Uterus (tissue), 2 donors: Measurements from ENCODE around the gene HECTD3.

Source experiments
- CTCF ChIP-seq, 4 experiments: fragments of 200-600 bp in 2 of 4; fragments of 450-650 bp in 2 of 4; sonication (generic) in 2 of 4; IDR thresholded peaks; one replicate each; pipeline ENCODE4 v1.5.1; 2016 to 2019; ENCODE audit warnings: antibody characterized with exemption in 4 of 4, mild to moderate bottlenecking in 2 of 4, moderate library complexity in 1 of 4
- POLR2A ChIP-seq, 2 donors: fragments of 450-650 bp; IDR thresholded peaks; one replicate each; pipeline ENCODE4 v1.6.1; 2016; ENCODE audit warnings: antibody characterized with exemption in 2 of 2, mild to moderate bottlenecking in 1 of 2, moderate library complexity in 1 of 2

- TF ChIP-seq CTCF (IDR thresholded peaks at IDR 0.05) (no peak), POLR2A (IDR thresholded peaks at IDR 0.05) (no peak)
Observed at GRCh38 chr1:44995467-44996238, 15.5 kb downstream of the HECTD3 start.
